Cardiac muscle cell (in vitro differentiated cells and primary cell): ENCODE measurements around the gene ANAPC15. TPM values are rescaled to one million over a fixed set of nuclear protein-coding genes. Genes with fewer than 3 reads are reported as not detected.

ENCODE experiments used
- DNase-seq, 2 donors: peaks; one replicate each; pipeline versions ENCODE4 v3.0.0 to v3.0.0-alpha.2; 2010 to 2017; ENCODE audit warnings: low read depth in 1 of 2, low spot score in 1 of 2
- H3K27ac ChIP-seq: fragments of 200-600 bp; sonication (generic); 2 replicates; pipeline ENCODE4 v1.5.1; 2016
- H3K27me3 ChIP-seq: fragments of 200-600 bp; sonication (generic); 2 replicates; pipeline ENCODE4 v1.6.0; 2016; ENCODE audit warnings: control low read depth
- H3K36me3 ChIP-seq: fragments of 200-600 bp; sonication (generic); 2 replicates; pipeline ENCODE4 v1.5.1; 2016; ENCODE audit warnings: control low read depth
- H3K4me1 ChIP-seq: fragments of 200-600 bp; sonication (generic); 2 replicates; pipeline ENCODE4 v1.8.1; 2017; ENCODE audit warnings: low read depth, mild to moderate bottlenecking, mixed run types
- H3K4me3 ChIP-seq: fragments of 200-600 bp; sonication (generic); 2 replicates; pipeline ENCODE4 v1.5.1; 2016; ENCODE audit warnings: mild to moderate bottlenecking
- H3K9me3 ChIP-seq: fragments of 200-600 bp; sonication (generic); 2 replicates; pipeline ENCODE4 v1.5.1; 2017; ENCODE audit warnings: low read depth, mild to moderate bottlenecking, control low read depth
- CTCF ChIP-seq: IDR thresholded peaks from 2 replicates; pipeline ENCODE4 v1.5.1; 2012; ENCODE audit warnings: low read depth, mild to moderate bottlenecking, low read length
- polyA plus RNA-seq: library from polyadenylated mRNA; unstranded; fragments of >200 nt; fragmentation: Nextera tagmentation; extraction: Ambion mirVana; gene quantifications from 2 replicates; pipeline ENCODE4 v1.2.1, GENCODE V29; 2016
- total RNA-seq: library from RNA; depleted of rRNA; stranded (reverse); fragments of >200 nt; gene quantifications from 2 replicates; pipeline ENCODE4 v1.2.3, GENCODE V29; 2016

ANAPC15 gene
- total and polyA plus RNA-seq, 2 experiments from 2014 or later = 49.9 to 101 TPM

- no peaks in the 10 kb centered on the region for H3K27me3 ChIP-seq
- no peaks in the 10 kb centered on the region for H3K9me3 ChIP-seq
- no peak overlapping the region for H3K4me3 ChIP-seq
- no peak for DNase-seq
- no peak for TF ChIP-seq CTCF
- no peaks in the 10 kb centered on the region for H3K36me3 ChIP-seq
- H3K4me1 ChIP-seq = no peaks in the 10 kb centered on the region
- H3K27ac ChIP-seq = no peak overlapping the region
Measured at GRCh38 chr11:72122607-72123006, 10.1 kb upstream of the ANAPC15 start.

GRCh38 chr11:72120930-72121329 is 8.4 kb upstream of the ANAPC15 start:
- DNase-seq = no peak
- no peak for TF ChIP-seq CTCF

GRCh38 chr11:72119198-72119597 is 6.7 kb upstream of the ANAPC15 start:
- Histone ChIP-seq H3K4me3 (no peak overlapping the region), H3K4me1 (no peaks in the 10 kb centered on the region), H3K9me3 (no peaks in the 10 kb centered on the region), H3K36me3 (no peaks in the 10 kb centered on the region), H3K27ac (no peak overlapping the region), H3K27me3 (no peaks in the 10 kb centered on the region)
- TF ChIP-seq CTCF = no peak
- no peak for DNase-seq

More at GRCh38 chr11:72120930-72121329, 8.4 kb upstream of the ANAPC15 start:
- H3K4me3 ChIP-seq = no peak overlapping the region
- H3K4me1 ChIP-seq = no peaks in the 10 kb centered on the region
- H3K36me3 ChIP-seq = no peaks in the 10 kb centered on the region
- no peaks in the 10 kb centered on the region for H3K9me3 ChIP-seq
- H3K27ac ChIP-seq = no peak overlapping the region
- H3K27me3 ChIP-seq = no peaks in the 10 kb centered on the region

DNA sequence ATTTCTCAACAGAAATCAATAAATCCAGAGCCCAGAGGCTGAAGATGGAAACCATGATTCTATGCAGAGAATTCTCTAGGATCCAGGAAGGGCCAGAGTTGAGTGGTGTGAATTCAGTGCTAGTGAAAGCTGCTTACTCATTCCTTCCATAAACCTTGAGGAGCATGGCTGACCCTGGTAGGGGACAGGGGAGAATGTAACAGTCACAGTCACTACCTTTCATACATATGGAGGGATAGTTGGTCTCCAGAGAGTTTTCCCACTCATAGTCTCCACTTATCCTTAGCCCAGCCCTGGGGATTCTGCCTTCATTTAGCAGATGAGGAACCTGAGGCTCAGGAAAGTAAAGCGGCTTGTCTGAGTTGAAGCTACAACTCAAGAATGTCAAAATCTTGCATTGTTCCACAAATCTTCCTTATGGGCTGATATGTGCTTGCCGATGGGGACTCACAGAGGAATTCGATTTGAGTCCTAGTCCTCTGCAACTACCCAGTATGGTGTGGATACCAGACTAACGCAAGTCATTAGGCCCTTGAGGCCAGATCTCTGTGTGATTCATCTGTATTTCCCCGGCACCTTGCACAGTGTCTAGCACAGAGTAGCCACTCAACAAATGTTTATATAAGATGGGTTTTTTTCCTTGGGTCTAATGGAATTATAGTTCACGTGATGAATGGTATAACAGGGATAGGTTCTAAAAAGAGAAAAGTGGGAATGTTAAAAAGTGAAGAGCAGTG is 3.7 kb upstream of the ANAPC15 start:
- Histone ChIP-seq H3K27me3 (no peaks in the 10 kb centered on the region), H3K9me3 (no peaks in the 10 kb centered on the region), H3K4me3 (no peak overlapping the region), H3K27ac (no peak overlapping the region), H3K36me3 (no peaks in the 10 kb centered on the region), H3K4me1 (peaks cover 7% of the 10 kb centered on the region)
- no peak for DNase-seq
- TF ChIP-seq CTCF = no peak

DNA sequence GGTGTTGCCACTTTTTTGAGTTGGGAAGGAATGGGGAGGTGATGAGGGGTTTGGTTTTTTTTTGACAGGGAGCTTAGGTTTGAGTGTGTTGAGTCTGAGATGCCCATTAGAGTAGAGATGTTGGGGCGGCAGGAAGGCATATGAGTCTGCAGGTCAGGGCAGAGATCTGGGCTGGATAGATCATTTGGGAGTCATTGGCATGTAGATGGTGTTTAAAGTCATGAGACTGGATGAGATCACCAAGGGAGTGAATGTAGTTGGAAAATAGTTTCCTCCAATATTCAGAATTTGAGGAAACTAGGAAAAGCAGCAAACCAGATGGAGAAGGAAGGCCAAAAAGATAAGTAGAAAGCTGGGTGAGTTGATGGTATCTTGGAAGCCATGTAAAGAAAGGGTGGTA is 2.1 kb upstream of the ANAPC15 start:
- Histone ChIP-seq H3K36me3 (no peaks in the 10 kb centered on the region), H3K4me3 (no peak overlapping the region), H3K27ac (no peak overlapping the region), H3K9me3 (no peaks in the 10 kb centered on the region), H3K27me3 (no peaks in the 10 kb centered on the region), H3K4me1 (peaks cover 7% of the 10 kb centered on the region)
- no peak for DNase-seq
- TF ChIP-seq CTCF = no peak
